Esophagus mucosa (tissue), 1 donor: ENCODE data around the gene STPG1. TPM values are rescaled to one million over a fixed set of nuclear protein-coding genes. Genes with fewer than 3 reads are reported as not detected.

Experiments used
- ATAC-seq: fragments of 200-7000 bp; cut with Tn5 transposase; one replicate; pipeline ENCODE4 v1.9.1; 2020
- total RNA-seq: library from RNA; stranded (reverse); gene quantifications from one replicate; pipeline ENCODE4 v1.2.4, GENCODE V29; 2023
- donor health status: DM: yes; HTN: yes; CAD: no.

STPG1 gene
- total RNA-seq, 1 donor from 2014 or later: 8.0 TPM

DNA sequence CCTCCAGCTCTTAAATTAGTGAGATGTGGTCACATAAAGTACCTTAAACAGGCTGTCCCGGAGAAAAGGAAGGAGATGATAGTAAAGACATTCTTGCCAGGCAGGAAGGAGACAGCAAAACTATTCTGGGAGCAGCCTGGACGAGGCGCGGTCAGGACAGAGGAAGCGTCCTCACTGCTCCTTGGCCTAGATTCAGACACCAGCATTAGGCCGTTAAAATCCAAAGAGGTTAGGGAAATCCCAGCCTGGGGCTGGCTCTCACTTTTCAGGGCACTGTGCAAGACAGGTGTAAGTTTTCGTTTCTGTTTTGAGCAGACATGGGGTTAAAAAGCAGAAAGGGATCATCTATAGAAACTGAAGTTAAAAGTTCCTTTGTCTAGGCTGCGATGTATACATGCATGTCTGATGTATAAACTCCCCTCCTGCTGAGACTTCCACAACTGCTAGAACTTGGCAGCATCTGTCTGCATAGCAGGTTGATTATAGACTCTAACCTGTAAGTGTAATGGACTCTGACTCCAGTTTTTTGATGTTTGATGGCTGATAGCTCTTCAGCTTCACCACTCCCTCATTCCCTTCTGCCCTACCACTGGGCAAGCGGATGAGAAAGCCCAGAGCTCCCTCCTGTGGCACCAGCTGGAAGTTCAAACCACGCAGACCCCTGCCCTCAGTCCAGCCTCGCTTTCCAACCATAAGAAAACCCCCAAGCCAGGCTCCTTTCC lies 21.5 kb downstream of the STPG1 start:
- peak; percentile 56 for ATAC-seq

DNA sequence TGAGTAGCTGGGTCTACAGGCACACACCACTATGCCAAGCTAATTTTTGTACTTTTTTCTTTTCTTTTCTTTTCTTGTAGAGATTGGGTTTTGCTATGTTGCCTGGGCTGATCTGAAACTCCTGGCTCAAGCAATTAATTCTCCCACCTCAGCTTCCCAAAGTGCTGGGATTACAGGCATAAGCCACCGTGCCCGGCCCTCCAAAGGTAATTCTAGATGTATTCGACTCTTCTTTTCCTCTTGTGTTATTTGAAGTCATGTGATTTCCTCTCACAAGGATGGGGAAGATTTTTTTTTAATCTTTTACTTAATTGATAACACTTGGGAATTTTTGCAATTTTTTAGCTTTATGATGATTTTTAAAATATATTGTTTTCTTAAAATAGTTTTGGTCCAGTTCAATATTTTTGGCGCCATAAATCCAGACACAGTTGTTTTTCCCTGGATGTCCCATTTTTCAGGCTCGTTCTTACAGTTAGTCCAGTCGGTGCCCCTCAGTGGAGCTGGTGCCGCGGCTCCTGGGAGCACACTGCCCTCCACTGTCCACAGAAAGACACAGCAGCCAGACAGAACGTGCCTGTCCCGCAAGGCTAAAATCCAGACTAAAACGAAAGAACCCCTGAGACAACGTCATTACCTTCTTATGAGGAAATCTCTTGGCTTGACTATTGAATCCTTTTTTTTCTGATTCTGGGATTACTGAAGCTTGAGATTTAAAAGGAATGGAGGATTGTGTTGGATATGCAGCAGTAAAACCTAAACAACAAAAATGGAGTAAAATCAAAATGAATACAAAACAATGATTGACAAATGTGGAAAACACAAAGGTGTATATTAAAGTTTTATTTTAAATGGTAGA lies 22.4 kb downstream of the STPG1 start:
- ATAC-seq: peak; percentile 72

DNA sequence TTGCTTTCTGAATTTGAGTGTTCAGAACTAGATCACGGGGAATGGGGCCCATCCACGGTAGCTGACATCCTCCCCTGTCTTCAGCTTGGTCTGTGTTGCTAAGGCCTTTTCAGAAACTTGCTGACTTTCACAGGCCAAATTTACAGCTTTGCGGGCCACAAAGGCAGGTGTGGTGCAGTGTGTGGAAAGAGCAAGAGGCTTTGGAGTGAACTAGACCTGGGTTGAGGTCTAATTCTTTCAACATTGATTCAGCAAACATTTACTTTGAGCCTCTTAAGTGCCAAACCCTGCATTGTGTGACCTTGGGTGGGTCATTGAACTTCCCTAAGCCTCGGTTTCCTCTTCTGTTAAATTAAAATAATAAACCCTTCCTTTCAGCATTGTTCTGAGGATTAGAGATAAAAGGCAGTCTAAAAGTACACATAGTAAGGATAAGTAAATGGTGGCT lies 24.3 kb downstream of the STPG1 start:
- ATAC-seq: peak; percentile 56

DNA sequence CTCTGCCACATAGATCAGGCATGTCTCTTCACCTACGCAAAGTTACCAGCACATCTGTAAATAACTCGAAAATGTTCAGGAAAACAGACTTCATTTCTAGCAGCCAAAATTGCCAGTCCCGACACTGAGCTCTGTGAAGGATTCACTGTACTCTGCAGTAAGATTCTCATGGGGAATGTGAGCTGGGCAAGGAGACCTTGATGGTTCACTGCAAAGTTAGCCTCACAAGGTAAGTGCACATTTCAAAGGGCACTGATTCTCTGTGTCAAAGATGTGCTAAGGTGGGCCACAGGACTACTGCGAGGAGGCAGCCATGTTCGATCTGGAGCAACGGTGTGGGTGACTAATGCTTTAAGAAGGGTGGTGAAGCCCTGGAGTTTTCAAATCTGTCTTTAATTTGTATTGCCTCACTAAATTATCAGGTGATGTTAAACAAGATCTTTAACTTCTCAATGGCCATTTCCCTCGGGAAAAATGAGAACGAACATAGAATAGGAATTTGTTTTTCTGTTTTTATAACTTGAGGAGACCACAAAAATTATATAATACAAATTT lies 25.2 kb downstream of the STPG1 start:
- ATAC-seq: no peak

DNA sequence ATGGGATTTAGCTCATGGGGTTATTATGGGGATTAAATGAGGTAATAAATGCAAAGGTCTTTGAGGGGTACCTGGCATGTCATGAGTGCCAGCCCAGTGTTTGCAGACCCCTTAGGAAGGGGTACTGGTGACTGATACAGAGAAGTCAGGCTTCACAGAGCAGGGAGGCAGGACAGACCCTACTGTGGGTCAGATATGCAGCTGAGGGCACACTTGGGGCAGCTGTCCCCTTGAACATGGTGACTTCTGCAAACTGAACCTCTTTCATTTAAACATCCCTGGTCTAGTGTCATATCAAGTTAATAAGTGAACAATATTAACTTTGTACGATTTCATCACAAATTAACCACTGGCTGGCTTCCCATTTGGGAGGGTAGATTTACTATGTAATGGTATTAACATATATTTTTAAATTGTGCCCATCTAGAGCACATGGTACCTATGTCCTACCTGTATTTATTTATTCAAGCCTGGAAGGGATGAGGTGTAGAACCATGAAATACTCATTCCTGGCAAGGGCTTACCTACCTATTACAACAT lies 25.9 kb downstream of the STPG1 start:
- no peak for ATAC-seq

DNA sequence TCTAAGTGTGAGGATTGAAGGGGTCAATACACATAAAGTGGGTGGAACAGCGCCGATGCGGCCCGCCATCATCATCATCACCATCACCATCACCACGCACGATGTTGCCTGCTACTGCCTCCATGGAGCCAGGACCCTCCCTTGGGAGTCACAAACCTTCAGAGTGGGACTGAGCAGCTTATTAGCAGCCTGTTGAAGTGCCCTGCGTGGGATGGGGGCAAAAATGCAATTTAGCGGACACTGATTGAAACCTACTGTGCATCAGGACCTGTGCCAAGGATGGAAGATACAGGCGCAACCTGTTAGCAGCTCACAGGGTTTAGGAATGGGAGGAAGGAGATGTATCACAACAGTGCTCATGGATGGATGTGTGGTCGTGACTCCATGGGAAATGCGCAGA lies 26.7 kb downstream of the STPG1 start:
- ATAC-seq: no peak

DNA sequence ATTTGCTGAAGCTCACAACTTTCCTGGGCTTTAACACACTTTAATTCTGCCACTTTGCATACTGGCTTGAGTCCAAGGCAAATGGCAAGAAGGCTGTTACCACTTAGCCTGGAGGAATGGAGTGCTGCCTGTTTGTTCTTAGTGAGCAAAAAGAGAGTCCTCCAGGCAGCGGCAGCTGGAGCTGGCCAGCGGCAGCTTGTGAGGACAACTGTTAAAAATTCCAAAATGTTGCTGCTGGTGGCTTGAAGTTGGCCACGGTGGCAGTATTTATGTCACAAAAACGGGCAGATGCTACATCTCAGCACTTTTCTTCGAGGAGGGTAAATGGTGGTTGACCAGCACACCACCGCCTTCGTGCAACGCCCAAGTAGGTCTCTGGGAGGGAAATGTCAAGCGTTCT lies 27.3 kb downstream of the STPG1 start:
- no peak for ATAC-seq

DNA sequence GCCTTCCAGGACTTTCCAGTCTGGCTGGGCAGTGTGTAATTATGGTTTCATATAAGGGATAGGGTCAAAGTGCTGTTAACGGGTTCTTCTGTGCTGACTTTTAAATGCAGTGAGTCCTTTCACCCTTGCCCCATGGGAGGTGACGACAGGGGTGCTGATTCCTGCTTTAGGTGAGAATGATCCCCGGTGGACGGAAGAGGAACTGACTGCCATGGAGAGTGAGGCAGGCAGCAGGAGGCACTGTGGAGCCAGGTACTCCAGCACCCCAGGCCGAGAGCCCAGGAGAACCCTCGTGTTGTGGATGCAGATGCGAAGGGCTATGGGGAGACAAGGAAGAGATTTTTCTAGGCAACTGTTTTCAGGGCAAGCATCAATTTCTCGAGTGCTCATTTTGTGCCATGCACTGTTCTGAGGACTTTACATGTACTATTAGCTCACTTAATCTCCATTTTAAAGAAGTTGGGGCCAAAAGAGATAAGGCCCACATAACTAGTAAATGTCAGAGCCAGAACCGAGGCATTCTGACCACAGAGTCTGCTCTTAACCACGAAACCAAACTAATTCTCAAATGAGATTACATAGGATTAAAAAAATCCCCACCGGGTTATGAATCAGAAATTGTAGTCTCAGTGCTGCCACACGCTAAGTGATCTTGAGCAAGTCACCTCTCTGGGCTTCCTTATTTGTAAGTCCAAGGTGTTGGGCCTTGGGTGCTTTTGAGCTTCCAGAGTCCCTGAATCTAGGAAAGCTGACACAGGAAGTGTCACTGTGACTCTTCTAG lies 28.2 kb downstream of the STPG1 start:
- peak; percentile 54 for ATAC-seq

DNA sequence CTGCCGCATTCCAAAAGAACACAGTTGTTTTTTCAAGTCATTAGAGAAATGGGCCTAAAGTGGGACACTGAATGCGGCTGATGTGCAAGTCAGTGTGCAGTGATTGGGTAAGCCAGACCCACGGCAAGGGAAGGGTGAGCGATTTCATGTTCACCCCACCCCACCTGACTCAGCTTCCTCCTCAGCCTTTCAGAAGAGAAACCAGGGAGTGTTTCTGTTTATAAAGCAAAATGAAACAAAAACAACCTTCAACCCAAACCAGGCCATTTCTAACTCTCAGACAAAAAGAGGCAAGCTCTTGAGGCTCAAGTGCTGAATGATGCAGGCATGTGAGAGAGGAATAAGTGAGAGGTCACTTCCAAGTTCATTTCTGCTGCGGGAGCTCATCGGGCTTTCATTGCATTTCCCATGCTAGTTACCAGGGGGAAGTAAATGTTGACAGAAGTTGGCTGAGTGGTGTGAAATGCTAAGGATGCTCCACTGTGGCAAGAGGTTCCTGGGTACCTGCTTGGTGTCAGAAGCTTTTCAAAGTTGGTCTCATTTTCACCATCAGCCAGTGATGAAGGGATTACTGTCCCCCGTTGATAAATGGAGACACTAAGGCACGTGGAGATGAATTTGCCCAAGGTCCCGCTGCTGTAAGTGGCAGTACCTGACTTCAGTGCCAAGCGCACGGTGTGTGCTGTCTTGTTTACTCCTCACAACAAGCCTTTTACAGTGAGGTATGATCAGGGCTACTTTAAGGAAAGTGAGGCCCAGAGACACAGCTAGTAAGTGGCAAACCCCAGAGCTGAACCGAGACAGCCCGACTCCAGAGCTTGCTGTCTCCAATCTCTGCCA lies 29.1 kb downstream of the STPG1 start:
- ATAC-seq: peak; percentile 67

DNA sequence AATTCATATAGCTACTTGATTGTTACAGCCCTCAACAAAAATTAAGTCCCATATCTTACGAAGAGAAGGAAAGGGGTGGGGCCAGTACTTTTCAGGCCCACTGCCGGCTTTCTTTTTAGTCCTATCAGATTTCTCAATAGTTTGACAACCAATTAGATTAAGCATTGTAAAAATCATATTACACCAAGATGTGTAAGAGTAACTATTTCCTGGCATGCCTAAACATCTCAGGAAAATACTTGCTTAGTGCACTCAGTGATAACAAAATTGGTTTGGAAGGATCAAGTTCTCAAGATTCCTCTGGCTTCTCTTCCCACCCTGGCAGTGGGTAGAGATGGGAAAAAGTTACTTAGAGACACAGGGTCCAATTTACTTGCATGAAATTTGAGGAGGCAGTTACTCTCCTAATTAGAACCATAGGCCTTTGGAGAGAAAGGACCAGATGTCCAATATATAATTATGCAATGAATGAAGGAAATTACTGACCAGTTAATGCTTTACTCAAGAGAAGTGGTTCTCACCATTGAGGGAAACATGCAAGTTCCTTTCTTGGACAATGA lies 30.1 kb downstream of the STPG1 start:
- ATAC-seq: no peak

DNA sequence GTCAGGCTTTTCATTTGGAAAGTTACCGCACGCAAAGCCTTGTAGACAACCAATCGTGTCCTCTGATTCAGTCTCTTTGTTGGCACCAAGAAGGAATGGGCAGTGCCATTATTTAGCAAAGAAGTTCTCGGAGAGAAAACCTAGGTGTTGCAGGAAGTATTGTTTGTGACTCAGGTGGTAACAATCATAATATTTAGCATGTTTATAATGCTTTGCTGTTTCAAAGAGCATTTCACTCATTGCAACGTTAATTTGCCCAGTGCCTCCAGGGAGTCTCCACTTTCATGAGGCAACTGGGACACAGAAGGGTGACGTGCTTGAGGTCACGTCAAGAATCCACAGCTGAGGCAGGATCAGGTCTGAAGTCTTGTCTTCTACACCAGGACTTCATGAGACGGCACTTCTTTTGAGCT lies 31.4 kb downstream of the STPG1 start:
- peak; percentile 63 for ATAC-seq

DNA sequence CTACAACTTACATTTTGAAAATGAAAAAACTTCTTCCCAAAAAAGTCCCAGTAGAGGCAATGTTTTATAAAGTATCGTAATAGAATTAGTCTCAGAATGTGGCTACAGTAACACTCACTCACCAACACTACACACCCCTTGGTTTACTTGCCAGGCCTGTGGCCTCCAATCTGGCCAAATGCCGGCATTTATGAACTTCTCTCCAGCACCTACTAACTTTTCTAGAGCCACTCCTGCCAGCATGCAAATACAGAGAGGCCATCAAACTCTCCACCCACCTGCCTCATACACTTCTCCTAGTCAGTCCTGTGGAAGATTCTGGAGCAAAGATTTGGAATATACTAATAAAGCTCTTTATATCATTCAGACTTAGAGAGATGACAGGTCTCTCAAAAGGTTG lies 32.3 kb downstream of the STPG1 start:
- peak; percentile 5 for ATAC-seq

DNA sequence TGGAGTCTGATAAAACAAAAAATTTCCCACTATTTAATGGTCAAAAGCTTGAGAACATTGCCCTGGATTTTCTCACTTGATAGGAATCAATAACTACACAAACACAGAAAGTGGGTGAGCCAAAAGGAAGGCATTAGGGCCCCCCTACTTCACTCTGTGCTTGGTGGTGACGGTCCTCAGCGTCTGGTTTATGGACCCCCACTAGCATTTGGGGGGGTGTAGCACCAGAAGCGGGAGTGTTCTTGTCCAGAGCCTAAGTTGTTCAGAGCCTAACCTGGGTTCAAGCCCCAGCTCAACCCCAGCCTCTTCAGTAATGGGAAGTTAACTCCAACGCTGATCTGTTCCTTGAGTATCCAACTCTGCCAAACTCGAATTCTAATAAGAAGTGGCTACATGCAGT lies 33.1 kb downstream of the STPG1 start:
- ATAC-seq: no peak

DNA sequence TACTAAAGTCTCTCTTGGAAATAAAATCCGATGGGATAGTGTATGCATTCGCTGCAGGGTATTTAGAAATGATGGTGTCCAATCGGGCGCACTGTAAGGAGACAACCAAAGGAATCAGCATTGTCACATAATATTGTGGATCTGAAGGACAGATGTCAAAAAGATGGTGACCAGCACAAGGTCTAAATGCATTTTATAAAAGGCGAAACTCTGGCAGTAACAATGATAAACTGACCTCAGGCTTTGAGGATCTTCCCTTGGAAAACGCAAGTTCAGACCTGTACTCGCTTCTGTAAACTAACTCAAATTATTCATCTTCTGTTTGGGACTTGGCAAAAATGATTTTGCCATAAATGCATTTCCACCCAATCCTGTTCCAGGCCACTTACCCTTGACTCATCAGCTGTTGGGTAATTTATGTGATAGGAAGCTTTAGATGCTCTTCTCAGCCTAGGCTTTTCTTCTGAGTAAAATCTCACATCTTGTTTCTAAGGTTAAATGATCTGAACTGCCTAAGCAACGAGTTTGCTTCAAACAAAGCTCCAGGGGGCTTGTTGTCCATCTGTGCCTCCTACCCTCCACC lies 33.8 kb downstream of the STPG1 start:
- peak; percentile 56 for ATAC-seq

DNA sequence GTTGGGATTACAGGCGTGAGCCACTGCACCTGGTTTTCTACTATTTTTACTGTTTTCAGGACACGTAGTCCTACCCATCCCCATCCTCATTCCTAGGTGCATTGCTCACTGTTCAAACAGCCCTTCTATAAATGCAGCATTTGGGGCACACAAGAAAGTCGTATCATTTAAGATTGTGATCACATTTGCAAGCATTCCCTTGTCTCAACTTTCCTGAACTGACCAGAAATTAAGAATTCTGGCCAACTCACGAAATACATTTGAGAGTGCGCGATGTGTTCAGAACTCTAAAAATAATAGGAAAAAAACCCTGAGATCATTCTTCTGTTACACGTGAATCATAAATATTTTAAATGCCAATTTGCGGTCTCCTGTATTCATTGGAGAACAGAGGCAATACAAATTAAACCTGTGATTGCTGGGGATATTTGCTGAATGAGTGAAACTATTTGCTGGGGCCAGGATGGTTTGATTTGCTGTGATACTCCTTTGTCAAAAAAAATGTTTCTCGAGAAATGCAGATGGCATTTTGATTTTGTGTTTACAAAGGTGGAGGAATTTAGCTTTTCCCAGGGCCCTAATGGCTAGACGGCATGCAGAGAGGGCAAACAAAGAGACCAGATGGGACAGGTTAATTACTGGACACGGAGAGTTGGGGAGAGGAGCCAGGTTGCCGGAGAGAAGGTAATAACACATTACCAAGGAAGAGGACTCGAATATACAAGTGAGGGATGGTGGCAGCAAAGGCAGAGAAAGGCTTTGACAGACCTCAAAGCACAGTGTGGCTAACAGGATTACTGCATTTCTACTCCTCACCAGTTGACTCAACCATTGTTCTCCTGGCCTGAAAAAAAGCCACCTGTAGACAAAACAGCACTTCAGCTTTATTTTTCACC lies 38.4 kb downstream of the STPG1 start:
- no peak for ATAC-seq

DNA sequence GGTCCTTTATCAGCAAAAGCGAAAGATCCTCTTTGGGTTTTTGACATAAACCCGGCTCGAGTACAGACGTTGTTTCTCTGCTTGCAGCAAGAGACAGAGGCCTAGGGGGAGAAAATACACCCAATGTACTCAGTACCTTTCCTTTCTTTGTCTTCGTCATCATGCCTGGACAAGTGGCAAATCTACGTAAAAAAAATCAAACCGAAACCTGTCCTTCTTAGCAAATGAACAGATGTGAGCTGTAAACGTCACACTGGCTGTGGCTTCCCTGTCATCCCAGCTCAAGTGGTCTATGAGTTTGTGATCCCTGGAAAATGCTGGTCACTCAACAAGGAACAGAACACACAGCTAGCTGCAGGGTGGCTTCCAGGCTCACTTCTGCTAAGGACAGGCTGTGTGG lies 39.9 kb downstream of the STPG1 start:
- peak; percentile 36 for ATAC-seq

DNA sequence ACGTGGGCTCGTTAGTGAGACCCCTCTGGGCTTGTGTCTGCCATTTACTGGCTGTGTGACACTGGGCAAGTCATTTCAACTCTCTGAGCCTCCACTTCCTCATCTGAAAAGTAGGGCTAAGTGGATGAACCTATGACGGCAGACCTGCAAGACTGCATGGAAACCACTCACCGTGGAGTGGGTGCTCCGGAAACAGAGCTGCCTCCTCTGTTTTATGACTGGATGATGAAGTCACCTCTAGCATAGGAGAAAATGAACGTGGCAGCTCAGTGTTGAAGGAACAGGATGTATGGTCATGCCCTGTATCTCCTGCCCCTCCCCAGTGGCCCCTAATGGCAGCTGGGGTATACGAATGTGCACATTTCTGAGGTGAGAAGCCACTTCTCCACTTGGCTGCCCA lies 40.5 kb downstream of the STPG1 start:
- ATAC-seq: peak; percentile 72

DNA sequence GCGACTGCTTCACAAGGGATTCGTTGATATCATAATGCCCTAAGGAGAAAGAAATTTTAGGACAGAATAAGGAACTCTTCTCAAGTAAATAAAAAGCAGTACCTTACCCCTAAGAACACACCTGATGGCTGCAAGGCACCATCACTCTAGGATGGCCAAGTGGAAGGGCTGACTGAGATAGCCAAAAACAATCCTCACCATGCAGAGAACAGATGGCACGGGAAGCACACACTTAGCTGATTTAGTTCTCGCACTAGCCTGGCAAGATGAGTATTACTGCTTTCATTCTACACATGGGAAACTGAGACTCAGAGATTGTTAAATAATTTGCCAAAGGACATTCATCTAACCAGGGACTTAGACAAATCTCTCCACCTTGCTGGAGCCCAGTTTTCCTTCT lies 43.8 kb downstream of the STPG1 start:
- no peak for ATAC-seq

DNA sequence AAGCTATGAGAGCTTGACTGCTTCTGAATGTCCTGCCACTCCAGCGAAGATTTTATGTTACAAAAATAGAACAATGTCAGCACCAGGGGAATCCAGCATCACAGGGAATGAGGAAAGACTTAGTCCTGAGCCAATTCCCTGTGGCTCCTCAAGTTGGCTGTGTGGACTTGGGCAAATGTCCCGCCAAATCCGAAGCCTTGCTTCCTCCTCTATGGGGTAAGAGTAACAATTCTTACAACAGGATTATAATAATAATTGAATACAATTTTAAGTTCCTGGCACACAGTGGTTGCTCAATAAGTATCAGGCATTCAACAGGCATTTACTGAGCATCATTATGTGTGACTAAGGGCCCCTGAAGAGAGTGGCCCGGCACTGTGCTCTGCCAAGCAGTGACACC lies 44.4 kb downstream of the STPG1 start:
- ATAC-seq: peak; percentile 38

DNA sequence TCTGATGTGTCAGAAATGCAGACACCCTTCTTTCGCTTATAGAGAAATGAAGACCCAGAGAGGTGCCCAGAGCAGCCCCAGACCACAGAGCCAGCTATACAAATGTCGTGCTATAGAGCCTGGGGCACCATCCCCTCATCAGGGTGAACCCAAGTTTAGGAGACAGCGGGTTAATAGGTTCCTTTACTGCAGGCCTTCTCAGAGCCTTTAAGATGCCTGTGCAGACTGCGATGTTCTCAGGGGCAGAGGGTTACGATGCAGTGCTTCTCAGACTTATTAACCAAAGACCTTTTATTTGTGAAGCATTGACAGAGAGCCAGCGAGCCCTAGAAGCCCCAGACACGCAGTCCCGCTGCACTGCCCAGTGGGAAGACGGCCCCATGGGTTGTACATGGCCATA lies 46.9 kb downstream of the STPG1 start:
- ATAC-seq: no peak
